Ovary (tissue), 9 donors: ENCODE results near the gene CD101. TPM values are rescaled to one million over a fixed set of nuclear protein-coding genes. Genes with fewer than 3 reads are reported as not detected.

Experiments used
- DNase-seq, 5 donors: peaks; one replicate each; pipeline ENCODE4 v3.0.0-alpha.2; 2019 to 2020
- H3K27ac ChIP-seq, 2 donors: fragments of 200-600 bp; one replicate each; pipeline versions ENCODE4 v1.5.1 to v1.8.0; 2019 to 2022
- H3K27me3 ChIP-seq: fragments of 200-600 bp; one replicate; pipeline ENCODE4 v1.8.0; 2022
- H3K36me3 ChIP-seq: fragments of 200-600 bp; sonication (generic); one replicate; pipeline ENCODE4 v1.5.1; 2019
- H3K4me1 ChIP-seq: one replicate; pipeline ENCODE4 v1.8.1; 2013; ENCODE audit warnings: mild to moderate bottlenecking, moderate library complexity; ENCODE audit not compliant: insufficient read depth
- H3K4me3 ChIP-seq: fragments of 200-600 bp; sonication (generic); one replicate; pipeline ENCODE4 v1.5.1; 2017
- H3K9me3 ChIP-seq, 2 donors: fragments of 200-600 bp in 1 of 2; sonication (generic) in 1 of 2; one replicate each; pipeline versions ENCODE4 v1.5.1 to v1.8.1; 2013 to 2019; ENCODE audit warnings: mild to moderate bottlenecking in 1 of 2, moderate library complexity in 1 of 2
- EP300 ChIP-seq: sonication (generic); formaldehyde crosslinking; IDR thresholded peaks from one replicate; pipeline ENCODE4 v1.6.1; 2017; ENCODE audit warnings: antibody characterized with exemption
- POLR2A ChIP-seq: fragments of 450-650 bp; IDR thresholded peaks from one replicate; pipeline ENCODE4 v1.6.1; 2017; ENCODE audit warnings: antibody characterized with exemption, mild to moderate bottlenecking, moderate library complexity
- WGBS, 3 donors: extraction: QIAGEN DNeasy Blood & Tissue Kit in 1 of 3; methylation state at CpG; one replicate each; pipeline versions ENCODE4 v1.1.5 to v1.1.7; 2013 to 2017; 5-methylcytosine and 5-hydroxymethylcytosine counted together
- intact Hi-C, 4 donors: fragments of 100-400 bp; cut with DNase I; formaldehyde crosslinking; loops; one replicate each; pipeline versions ENCODE4 v1.11.0 to v1.15.1; 2022 to 2023
- polyA plus RNA-seq, 2 donors: library from polyadenylated mRNA; stranded (reverse); fragments of 200-250 nt in 1 of 2; fragments of 350-450 nt in 1 of 2; fragmentation: Illumina TruSeq in 1 of 2; extraction: RNeasy Lipid Tissue Mini Kit (QIAGEN cat#74804) in 1 of 2; gene quantifications; one replicate each; pipeline ENCODE4 v1.2.3, GENCODE V29; 2013 to 2014
- total RNA-seq, 7 donors: library from RNA; depleted of rRNA in 2 of 7; stranded (reverse); fragments of >200 nt in 2 of 7; fragmentation: NEBNext Ultra II Directional in 3 of 7; extraction: Animal tissue kit (Norgen Biotek cat#: 25700) in 3 of 7; gene quantifications; one replicate each; pipeline versions ENCODE4 v1.1.0 to v1.2.4, GENCODE V29; 2016 to 2023
- TF ChIP-seq, protein P1 (sequence below), 3 donors: fragments of 450-650 bp in 2 of 3; fragments of 200-600 bp in 1 of 3; IDR thresholded peaks; one replicate each; pipeline versions ENCODE4 v1.5.1 to v1.8.0; 2016 to 2022; ENCODE audit warnings: antibody characterized with exemption in 3 of 3, mild to moderate bottlenecking in 1 of 3
- donor health status: DM: no; HTN: no; CAD: no; lungs with moderate emphysema.
- donor health status: DM: no; HTN: no; CAD: no.
- donor health status: Bipolar disorder and iron deficiency.
- donor health status: DM: yes; HTN: yes; CAD: no.
- donor health status: DM: no; HTN: no; CAD: no.
- donor health status: DM: yes; HTN: yes; CAD: no.

CD101 gene
- total and polyA plus RNA-seq, 9 donors, result 0.30 to 1.6 (median 1.1) TPM

GRCh38 chr1:117030271-117030877 lies 28.8 kb downstream of the CD101 start:
- H3K27ac ChIP-seq, result no peak overlapping the region
- WGBS, 3 donors, result 82 to 86% (median 86%) methylated on average over 1 of the region's 1 CpG
- TF ChIP-seq POLR2A, result no peak
- no peak for TF ChIP-seq EP300
- TF ChIP-seq, protein P1, sequence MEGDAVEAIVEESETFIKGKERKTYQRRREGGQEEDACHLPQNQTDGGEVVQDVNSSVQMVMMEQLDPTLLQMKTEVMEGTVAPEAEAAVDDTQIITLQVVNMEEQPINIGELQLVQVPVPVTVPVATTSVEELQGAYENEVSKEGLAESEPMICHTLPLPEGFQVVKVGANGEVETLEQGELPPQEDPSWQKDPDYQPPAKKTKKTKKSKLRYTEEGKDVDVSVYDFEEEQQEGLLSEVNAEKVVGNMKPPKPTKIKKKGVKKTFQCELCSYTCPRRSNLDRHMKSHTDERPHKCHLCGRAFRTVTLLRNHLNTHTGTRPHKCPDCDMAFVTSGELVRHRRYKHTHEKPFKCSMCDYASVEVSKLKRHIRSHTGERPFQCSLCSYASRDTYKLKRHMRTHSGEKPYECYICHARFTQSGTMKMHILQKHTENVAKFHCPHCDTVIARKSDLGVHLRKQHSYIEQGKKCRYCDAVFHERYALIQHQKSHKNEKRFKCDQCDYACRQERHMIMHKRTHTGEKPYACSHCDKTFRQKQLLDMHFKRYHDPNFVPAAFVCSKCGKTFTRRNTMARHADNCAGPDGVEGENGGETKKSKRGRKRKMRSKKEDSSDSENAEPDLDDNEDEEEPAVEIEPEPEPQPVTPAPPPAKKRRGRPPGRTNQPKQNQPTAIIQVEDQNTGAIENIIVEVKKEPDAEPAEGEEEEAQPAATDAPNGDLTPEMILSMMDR (IDR thresholded peaks at IDR 0.05), result no peak
- no peaks in the 10 kb centered on the region for H3K36me3 ChIP-seq
- no peak for DNase-seq
- intact Hi-C loops, result no loop called here
- no peaks in the 10 kb centered on the region for H3K9me3 ChIP-seq
- H3K4me1 ChIP-seq, result peaks cover 2% of the 10 kb centered on the region
- no peaks in the 10 kb centered on the region for H3K27me3 ChIP-seq
- no peak overlapping the region for H3K4me3 ChIP-seq

DNA sequence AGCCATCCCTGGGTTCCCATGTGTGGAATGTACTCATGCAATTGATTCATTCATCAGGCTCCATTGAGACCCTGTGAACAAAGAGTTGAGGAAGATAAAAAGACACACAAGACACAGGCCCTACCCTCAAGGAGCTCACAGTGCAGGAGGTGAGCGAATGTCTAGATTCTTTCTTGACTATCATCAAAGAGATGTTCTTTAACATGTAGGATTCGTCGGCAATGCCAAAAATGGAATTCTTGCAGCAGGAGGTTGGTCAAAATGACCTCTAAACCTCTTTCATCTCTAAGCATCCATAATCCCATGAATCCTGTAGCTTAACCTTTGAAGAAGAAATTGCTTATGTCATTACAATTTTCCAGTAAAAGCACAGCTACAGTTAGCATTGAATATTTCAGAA lies 30.7 kb downstream of the CD101 start:
- intact Hi-C loops, result no loop called here
- DNase-seq, result no peak
- 83 to 89% (median 83%) methylated on average over 3 of the region's 3 CpGs for WGBS, 3 donors

GRCh38 chr1:117032681-117033539 lies 31.4 kb downstream of the CD101 start:
- no peaks in the 10 kb centered on the region for H3K36me3 ChIP-seq
- no peaks in the 10 kb centered on the region for H3K9me3 ChIP-seq
- TF ChIP-seq, protein P1 (IDR thresholded peaks at IDR 0.05), result no peak
- H3K27ac ChIP-seq, result no peak overlapping the region
- H3K27me3 ChIP-seq, result no peaks in the 10 kb centered on the region
- H3K4me1 ChIP-seq, result no peaks in the 10 kb centered on the region
- intact Hi-C loops, result no loop called here
- H3K4me3 ChIP-seq, result no peak overlapping the region
- 58 to 66% (median 62%) methylated on average over 11 of the region's 11 CpGs for WGBS, 3 donors
- DNase-seq, result no peak

More for the DNA sequence above, 30.7 kb downstream of the CD101 start:
- TF ChIP-seq, protein P1 (IDR thresholded peaks at IDR 0.05), result no peak
- TF ChIP-seq POLR2A (no peak), EP300 (no peak)
- Histone ChIP-seq H3K27ac (no peak overlapping the region), H3K4me3 (no peak overlapping the region), H3K4me1 (no peaks in the 10 kb centered on the region), H3K36me3 (no peaks in the 10 kb centered on the region), H3K27me3 (no peaks in the 10 kb centered on the region), H3K9me3 (no peaks in the 10 kb centered on the region)

DNA sequence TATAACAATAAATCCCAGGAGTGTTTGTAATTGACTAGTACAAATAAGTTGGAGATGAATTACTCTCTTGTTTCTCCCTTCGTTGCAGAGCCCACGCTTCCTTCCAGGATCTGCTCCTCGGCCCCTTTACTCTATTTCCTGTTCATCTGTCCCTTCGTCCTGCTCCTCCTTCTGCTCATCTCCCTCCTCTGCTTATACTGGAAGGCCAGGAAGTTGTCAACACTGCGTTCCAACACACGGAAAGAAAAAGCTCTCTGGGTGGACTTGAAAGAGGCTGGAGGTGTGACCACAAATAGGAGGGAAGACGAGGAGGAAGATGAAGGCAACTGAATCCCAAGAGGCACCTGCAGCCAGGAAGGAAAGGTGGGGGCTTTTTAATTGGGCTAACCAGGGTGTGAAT lies 32.2 kb downstream of the CD101 start:
- Histone ChIP-seq H3K36me3 (no peaks in the 10 kb centered on the region), H3K27ac (no peak overlapping the region), H3K27me3 (no peaks in the 10 kb centered on the region), H3K9me3 (no peaks in the 10 kb centered on the region), H3K4me3 (no peak overlapping the region), H3K4me1 (no peaks in the 10 kb centered on the region)
- 55 to 65% (median 63%) methylated on average over 7 of the region's 7 CpGs for WGBS, 3 donors
- DNase-seq, result no peak
- no peak for TF ChIP-seq POLR2A
- intact Hi-C loops, result no loop called here

GRCh38 chr1:117034791-117035290 lies 33.3 kb downstream of the CD101 start:
- 88 to 93% (median 91%) methylated on average over 7 of the region's 7 CpGs for WGBS, 3 donors
- Histone ChIP-seq H3K27me3 (no peaks in the 10 kb centered on the region), H3K9me3 (no peaks in the 10 kb centered on the region), H3K36me3 (no peaks in the 10 kb centered on the region), H3K27ac (no peak overlapping the region), H3K4me3 (no peak overlapping the region), H3K4me1 (no peaks in the 10 kb centered on the region)
- intact Hi-C loops, result no loop called here
- TF ChIP-seq, protein P1 (IDR thresholded peaks at IDR 0.05), result no peak
- no peak for TF ChIP-seq EP300
- TF ChIP-seq POLR2A, result no peak
- no peak for DNase-seq
